GM18951 (cell line): ENCODE results near the gene BRD7.
"Not testable (repeated sequence)": the region's sequence is repeated elsewhere in the genome, so short reads cannot be mapped to it uniquely, and the experiment has no call there.

Experiments used
- POLR2A ChIP-seq: IDR thresholded peaks from 4 replicates; pipeline ENCODE4 v1.6.1; 2011; ENCODE audit warnings: mild to moderate bottlenecking; ENCODE audit not compliant: insufficient read length, insufficient read depth; ENCODE audit errors: extremely low read depth
- in situ Hi-C: fragments of 300-500 bp; cut with MboI; formaldehyde crosslinking; loops from one replicate; pipeline ENCODE4 v1.12.0; 2022; ENCODE audit warnings: low sequenced_read_pairs, mixed read lengths, inconsistent platforms; ENCODE audit not compliant: unreplicated experiment

BRD7 gene

DNA sequence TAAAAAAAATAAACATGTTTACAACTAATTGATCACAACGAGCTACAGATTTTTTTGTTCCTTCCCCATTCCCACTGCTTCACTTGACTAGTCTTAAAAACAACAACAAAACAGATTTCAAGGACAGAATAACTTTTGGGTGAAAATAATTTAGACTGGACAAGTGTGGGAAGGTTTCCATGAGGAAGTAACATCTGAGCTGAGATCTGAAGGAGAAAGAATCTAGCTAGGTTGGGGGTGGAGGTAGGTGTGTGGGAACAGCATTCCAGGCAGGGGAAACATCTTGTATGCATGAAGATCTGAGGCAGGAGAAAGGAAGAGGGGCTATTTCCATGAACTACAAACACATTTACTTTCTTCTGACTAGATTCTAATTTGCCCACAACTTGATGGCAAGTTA is 9.2 kb downstream of the BRD7 start:
- in situ Hi-C loops, result loop anchor here (5.0 kb wide), 1 partner anchor 147 kb away; no protein-coding TSS in a partner anchor
- TF ChIP-seq POLR2A, result no peak

- in situ Hi-C loops, result loop anchor here (5.0 kb wide), 1 partner anchor 143 kb away; no protein-coding TSS in a partner anchor
Observed at GRCh38 chr16:50354629-50355456, 13.9 kb downstream of the BRD7 start.

GRCh38 chr16:50354082-50354481 is 14.7 kb downstream of the BRD7 start:
- in situ Hi-C loops, result no loop called here
- no peak for TF ChIP-seq POLR2A

More at GRCh38 chr16:50354629-50355456, 13.9 kb downstream of the BRD7 start:
- TF ChIP-seq POLR2A, result no peak

DNA sequence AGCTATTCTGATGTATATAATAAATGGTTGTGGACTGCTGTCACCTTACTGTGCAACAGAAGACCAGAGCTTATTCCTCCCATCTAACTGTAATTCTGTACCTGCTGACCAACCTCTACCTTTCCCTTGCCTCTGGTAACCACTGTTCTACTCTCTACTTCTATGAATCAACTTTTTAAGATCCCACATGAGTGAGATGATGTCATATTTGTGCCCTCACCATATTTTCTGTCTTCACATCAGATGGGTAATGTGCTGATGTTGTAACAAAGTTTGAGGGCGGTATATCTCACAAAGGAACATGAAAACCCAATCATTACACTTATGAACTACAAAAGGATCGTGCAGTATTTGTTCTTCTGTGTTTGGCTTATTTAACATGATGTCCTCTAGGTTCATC is 16.8 kb downstream of the BRD7 start:
- TF ChIP-seq POLR2A, result no peak
- in situ Hi-C loops, result no loop called here

- in situ Hi-C loops, result no loop called here
- TF ChIP-seq POLR2A, result no peak
Observed at GRCh38 chr16:50351116-50351515, 17.7 kb downstream of the BRD7 start.

DNA sequence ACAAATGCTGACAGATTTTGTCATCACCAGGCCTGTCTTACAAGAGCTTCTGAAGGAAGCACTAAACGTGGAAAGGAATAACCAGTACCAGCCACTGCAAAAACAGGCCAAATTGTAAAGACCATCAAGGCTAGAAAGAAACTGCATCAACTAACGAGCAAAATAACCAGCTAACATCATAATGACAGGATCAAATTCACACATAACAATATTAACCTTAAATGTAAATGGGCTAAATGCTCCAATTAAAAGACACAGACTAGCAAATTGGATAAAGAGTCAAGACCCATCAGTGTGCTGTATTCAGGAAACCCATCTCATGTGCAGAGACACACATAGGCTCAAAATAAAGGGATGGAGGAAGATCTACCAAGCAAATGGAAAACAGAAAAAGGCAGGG is 23.6 kb downstream of the BRD7 start:
- in situ Hi-C loops, result not testable (repeated sequence)

GRCh38 chr16:50343566-50343965 is 25.2 kb downstream of the BRD7 start:
- in situ Hi-C loops, result not testable (repeated sequence)

DNA sequence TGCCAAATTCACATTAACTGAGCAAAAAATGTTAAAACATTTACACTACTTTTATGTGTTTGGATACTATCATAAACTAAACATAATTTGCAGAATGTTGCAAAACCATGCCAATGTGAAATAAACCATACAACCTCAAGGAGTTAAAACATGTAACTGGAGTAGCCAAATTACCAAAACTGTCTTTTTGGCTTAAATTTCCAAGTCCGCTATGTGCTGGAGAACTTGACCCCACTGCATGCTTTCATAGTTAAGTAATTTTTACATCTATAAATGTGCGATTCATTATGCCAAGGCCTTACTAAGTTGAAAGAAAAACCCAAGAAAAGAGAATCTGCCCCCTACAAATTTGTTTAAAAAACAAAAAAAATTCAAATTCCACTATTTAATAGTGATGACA is 28.2 kb downstream of the BRD7 start:
- no peak for TF ChIP-seq POLR2A
- in situ Hi-C loops, result no loop called here

DNA sequence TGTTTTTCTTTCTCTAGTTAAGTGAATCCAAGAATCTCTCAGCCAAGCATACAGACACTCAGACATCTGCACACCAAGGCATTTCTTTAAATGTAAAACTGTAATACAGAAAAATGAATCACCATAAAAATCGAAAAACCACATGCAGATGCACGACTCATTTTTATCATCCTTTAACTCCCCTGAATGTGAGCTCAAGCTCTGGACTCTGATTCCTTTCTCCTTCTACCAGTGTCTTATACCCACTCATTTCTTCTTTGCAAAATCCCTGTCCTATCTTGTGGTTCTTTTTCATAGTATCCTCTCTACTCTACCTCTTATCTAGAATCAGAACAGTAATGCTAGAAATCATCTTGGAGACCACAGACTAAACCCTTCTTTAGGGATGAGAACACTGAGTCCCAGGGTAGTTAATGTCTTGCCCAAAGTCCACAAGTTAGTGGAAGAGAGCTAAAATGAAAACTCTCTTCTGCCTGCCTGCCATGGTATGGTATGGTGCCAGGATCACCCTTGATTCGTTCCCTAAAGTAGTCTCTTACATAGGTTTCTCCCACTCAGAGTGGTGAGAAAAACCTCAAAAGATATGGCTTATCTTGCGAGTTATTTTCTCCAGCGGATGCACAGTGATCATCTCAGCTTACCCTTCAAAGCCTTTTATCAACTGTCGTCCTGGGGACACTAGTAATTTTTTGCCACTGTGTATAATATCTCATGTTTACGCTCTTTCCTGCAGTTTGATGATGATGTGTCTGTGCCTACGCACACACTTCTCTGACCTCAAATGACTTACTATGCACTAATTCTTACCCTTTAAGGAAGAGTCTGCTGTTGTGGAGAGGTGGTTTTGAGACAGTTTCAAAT is 30.2 kb downstream of the BRD7 start:
- in situ Hi-C loops, result no loop called here
- TF ChIP-seq POLR2A, result no peak

GRCh38 chr16:50336884-50337283 is 31.9 kb downstream of the BRD7 start:
- no peak for TF ChIP-seq POLR2A
- in situ Hi-C loops, result no loop called here

- TF ChIP-seq POLR2A, result no peak
- in situ Hi-C loops, result no loop called here
Observed at GRCh38 chr16:50335196-50335958, 33.4 kb downstream of the BRD7 start.

GRCh38 chr16:50334106-50334975 is 34.4 kb downstream of the BRD7 start:
- in situ Hi-C loops, result no loop called here

More at GRCh38 chr16:50334106-50334975, 34.4 kb downstream of the BRD7 start:
- TF ChIP-seq POLR2A, result no peak
